ENCODE data around the gene KIF5C. TPM values are rescaled to one million over a fixed set of nuclear protein-coding genes. Genes with fewer than 3 reads are reported as not detected.

Gene KIF5C
- total RNA-seq, 1 donor, result 0.36 TPM

DNA sequence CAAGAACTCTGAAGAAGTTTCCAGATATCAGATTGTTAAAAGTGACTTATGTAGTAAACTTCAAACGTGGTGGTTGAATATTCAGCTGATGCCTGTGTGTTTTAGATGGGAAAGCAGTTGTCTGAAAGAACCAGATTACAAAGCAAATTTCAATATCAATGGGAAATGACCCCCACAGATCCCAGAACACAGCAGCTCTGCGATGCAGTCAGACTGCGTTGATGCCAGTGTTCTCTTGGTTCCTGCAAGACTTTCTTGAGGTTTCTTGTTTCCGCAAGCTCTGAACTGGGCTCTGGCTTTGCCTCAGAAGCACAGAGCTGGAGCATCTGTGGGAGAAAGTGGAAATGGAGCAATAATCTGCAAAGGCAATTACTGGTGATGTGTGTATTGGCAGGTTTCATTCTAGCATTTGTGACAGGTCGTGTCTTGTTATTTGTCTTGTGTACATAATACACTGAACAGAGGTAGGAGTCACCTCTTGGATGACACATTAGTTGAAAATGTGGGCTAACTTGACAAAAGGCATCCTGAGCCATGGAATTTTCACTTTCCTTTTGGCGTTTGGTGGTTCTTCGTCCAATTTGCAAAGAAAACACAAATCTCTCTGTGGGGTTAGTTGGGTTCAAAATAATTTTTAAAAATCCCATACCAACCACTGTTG lies 152.7 kb downstream of the KIF5C start:
- H3K79me2 ChIP-seq (ENCODE audit: insufficient read depth, low read length), result no peaks in the 10 kb centered on the region
- H4K20me1 ChIP-seq (ENCODE audit: insufficient read depth, low read length), result no peaks in the 10 kb centered on the region
- peaks cover 11% of the 10 kb centered on the region for H3K27me3 ChIP-seq (ENCODE audit: insufficient read depth, low read length)
- TF ChIP-seq, protein P1, sequence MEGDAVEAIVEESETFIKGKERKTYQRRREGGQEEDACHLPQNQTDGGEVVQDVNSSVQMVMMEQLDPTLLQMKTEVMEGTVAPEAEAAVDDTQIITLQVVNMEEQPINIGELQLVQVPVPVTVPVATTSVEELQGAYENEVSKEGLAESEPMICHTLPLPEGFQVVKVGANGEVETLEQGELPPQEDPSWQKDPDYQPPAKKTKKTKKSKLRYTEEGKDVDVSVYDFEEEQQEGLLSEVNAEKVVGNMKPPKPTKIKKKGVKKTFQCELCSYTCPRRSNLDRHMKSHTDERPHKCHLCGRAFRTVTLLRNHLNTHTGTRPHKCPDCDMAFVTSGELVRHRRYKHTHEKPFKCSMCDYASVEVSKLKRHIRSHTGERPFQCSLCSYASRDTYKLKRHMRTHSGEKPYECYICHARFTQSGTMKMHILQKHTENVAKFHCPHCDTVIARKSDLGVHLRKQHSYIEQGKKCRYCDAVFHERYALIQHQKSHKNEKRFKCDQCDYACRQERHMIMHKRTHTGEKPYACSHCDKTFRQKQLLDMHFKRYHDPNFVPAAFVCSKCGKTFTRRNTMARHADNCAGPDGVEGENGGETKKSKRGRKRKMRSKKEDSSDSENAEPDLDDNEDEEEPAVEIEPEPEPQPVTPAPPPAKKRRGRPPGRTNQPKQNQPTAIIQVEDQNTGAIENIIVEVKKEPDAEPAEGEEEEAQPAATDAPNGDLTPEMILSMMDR (IDR thresholded peaks at IDR 0.05; ENCODE audit: extremely low read depth, low read depth, low read length), result no peak
- H3K27ac ChIP-seq (ENCODE audit: low read depth, low read length), result no peak overlapping the region
- H2AFZ ChIP-seq (ENCODE audit: low read length), result no peak overlapping the region
- H3K9me3 ChIP-seq (ENCODE audit: low read depth, low read length), result no peaks in the 10 kb centered on the region
- H3K4me3 ChIP-seq (ENCODE audit: insufficient read depth, low read length), result no peak overlapping the region
- H3K36me3 ChIP-seq (ENCODE audit: insufficient read depth, low read length), result no peaks in the 10 kb centered on the region
- no peak for DNase-seq (ENCODE audit: insufficient read length, low spot score, missing footprints)
- no peak overlapping the region for H3K4me2 ChIP-seq (ENCODE audit: insufficient read depth, low read length)
- H3K4me1 ChIP-seq (ENCODE audit: insufficient read depth, low read length), result no peaks in the 10 kb centered on the region

DNA sequence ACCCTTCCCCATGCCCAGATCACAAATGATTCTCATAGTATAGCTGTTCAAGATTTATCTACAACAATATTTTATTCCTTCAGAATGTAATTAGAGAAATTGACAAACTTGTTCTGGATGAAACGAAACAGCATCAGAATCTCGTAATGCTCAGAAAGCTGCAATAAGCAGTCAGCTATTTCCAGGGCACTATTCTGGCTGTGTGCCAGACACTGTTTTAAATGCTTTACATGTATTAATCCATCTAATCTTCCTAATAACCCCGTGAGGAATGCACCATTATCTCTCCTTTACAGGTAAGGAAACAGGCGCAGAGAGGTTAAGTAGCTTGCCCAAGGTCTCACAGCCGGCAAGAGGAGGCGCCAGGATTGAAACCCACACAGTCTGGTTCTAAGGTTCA lies 153.3 kb downstream of the KIF5C start:
- TF ChIP-seq, protein P1 (IDR thresholded peaks at IDR 0.05; ENCODE audit: extremely low read depth, low read depth, low read length), result no peak
- no peaks in the 10 kb centered on the region for H3K9me3 ChIP-seq (ENCODE audit: low read depth, low read length)
- no peak overlapping the region for H2AFZ ChIP-seq (ENCODE audit: low read length)
- no peak for DNase-seq (ENCODE audit: insufficient read length, low spot score, missing footprints)
- peaks cover 11% of the 10 kb centered on the region for H3K27me3 ChIP-seq (ENCODE audit: insufficient read depth, low read length)
- no peak overlapping the region for H3K4me2 ChIP-seq (ENCODE audit: insufficient read depth, low read length)
- H3K4me1 ChIP-seq (ENCODE audit: insufficient read depth, low read length), result no peaks in the 10 kb centered on the region
- H3K27ac ChIP-seq (ENCODE audit: low read depth, low read length), result no peak overlapping the region
- H3K4me3 ChIP-seq (ENCODE audit: insufficient read depth, low read length), result no peak overlapping the region
- H3K36me3 ChIP-seq (ENCODE audit: insufficient read depth, low read length), result no peaks in the 10 kb centered on the region
- no peaks in the 10 kb centered on the region for H3K79me2 ChIP-seq (ENCODE audit: insufficient read depth, low read length)
- H4K20me1 ChIP-seq (ENCODE audit: insufficient read depth, low read length), result no peaks in the 10 kb centered on the region

DNA sequence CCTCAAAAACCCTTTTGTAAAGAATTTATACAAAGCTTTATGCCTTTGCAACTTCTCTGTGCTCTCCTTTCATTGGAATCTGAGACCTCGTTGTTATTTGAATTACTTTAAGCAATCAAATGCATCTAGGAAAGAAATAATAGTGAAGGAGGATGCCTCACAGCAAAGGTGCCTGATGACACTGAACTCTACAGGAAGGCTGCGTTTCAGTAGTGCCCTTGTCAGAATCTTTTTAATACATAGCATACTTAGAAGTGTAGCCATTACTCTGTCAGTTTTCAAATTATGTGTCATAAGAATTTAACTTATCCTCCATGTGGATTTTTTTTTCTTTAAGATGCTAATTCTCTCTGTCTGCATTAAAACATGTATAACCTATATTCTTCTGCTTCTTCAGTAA lies 153.9 kb downstream of the KIF5C start:
- Histone ChIP-seq H3K27me3 (ENCODE audit: insufficient read depth, low read length) (peaks cover 11% of the 10 kb centered on the region), H3K9me3 (ENCODE audit: low read depth, low read length) (no peaks in the 10 kb centered on the region), H4K20me1 (ENCODE audit: insufficient read depth, low read length) (no peaks in the 10 kb centered on the region), H3K79me2 (ENCODE audit: insufficient read depth, low read length) (no peaks in the 10 kb centered on the region), H3K4me2 (ENCODE audit: insufficient read depth, low read length) (no peak overlapping the region), H3K4me3 (ENCODE audit: insufficient read depth, low read length) (no peak overlapping the region), H3K4me1 (ENCODE audit: insufficient read depth, low read length) (no peaks in the 10 kb centered on the region), H2AFZ (ENCODE audit: low read length) (no peak overlapping the region), H3K27ac (ENCODE audit: low read depth, low read length) (no peak overlapping the region), H3K36me3 (ENCODE audit: insufficient read depth, low read length) (no peaks in the 10 kb centered on the region)
- TF ChIP-seq, protein P1 (IDR thresholded peaks at IDR 0.05; ENCODE audit: extremely low read depth, low read depth, low read length), result no peak
- DNase-seq (ENCODE audit: insufficient read length, low spot score, missing footprints), result no peak

DNA sequence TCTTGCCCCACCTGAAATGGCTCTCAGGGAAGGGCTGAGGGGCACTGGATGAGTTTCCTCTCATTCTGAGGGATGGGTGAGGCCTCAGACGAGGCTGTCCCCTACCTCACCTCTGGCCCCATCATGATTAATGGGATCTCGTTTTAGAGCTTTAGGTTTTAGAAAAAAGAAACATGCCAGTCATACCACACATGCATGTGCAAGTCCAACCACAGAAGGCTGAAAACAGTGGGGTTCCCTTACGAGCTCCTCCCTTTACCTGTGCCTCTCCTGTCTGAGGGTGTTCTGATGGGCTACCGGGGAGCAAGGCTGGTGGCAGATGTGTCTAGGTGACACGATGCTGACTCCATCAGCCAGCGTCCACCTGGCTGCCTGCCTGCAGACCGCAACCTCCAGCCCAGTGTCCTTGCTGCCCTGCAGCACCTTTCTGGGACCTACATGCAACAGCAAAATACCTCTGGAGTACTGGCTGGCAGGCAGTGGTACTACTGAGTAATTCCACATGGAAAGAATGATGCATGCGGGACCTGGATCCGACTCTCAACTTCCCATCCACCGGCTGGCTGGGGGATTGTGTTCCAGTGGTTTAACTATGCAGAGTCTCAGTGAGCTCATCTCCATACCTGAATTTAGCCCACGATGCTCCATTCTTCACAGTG lies 154.4 kb downstream of the KIF5C start:
- H3K36me3 ChIP-seq (ENCODE audit: insufficient read depth, low read length), result no peaks in the 10 kb centered on the region
- TF ChIP-seq, protein P1 (IDR thresholded peaks at IDR 0.05; ENCODE audit: extremely low read depth, low read depth, low read length), result no peak

More for the DNA sequence above, 154.4 kb downstream of the KIF5C start:
- no peak overlapping the region for H3K4me2 ChIP-seq (ENCODE audit: insufficient read depth, low read length)
- H3K79me2 ChIP-seq (ENCODE audit: insufficient read depth, low read length), result no peaks in the 10 kb centered on the region
- H4K20me1 ChIP-seq (ENCODE audit: insufficient read depth, low read length), result no peaks in the 10 kb centered on the region
- no peak for DNase-seq (ENCODE audit: insufficient read length, low spot score, missing footprints)
- no peaks in the 10 kb centered on the region for H3K9me3 ChIP-seq (ENCODE audit: low read depth, low read length)
- H3K27me3 ChIP-seq (ENCODE audit: insufficient read depth, low read length), result peaks cover 11% of the 10 kb centered on the region
- H3K4me1 ChIP-seq (ENCODE audit: insufficient read depth, low read length), result no peaks in the 10 kb centered on the region
- no peak overlapping the region for H3K4me3 ChIP-seq (ENCODE audit: insufficient read depth, low read length)
- no peak overlapping the region for H2AFZ ChIP-seq (ENCODE audit: low read length)
- no peak overlapping the region for H3K27ac ChIP-seq (ENCODE audit: low read depth, low read length)
